ENCODE results near the gene PNKD.
"Not testable (repeated sequence)": the region's sequence is repeated elsewhere in the genome, so short reads cannot be mapped to it uniquely, and the experiment has no call there.

The PNKD gene

DNA sequence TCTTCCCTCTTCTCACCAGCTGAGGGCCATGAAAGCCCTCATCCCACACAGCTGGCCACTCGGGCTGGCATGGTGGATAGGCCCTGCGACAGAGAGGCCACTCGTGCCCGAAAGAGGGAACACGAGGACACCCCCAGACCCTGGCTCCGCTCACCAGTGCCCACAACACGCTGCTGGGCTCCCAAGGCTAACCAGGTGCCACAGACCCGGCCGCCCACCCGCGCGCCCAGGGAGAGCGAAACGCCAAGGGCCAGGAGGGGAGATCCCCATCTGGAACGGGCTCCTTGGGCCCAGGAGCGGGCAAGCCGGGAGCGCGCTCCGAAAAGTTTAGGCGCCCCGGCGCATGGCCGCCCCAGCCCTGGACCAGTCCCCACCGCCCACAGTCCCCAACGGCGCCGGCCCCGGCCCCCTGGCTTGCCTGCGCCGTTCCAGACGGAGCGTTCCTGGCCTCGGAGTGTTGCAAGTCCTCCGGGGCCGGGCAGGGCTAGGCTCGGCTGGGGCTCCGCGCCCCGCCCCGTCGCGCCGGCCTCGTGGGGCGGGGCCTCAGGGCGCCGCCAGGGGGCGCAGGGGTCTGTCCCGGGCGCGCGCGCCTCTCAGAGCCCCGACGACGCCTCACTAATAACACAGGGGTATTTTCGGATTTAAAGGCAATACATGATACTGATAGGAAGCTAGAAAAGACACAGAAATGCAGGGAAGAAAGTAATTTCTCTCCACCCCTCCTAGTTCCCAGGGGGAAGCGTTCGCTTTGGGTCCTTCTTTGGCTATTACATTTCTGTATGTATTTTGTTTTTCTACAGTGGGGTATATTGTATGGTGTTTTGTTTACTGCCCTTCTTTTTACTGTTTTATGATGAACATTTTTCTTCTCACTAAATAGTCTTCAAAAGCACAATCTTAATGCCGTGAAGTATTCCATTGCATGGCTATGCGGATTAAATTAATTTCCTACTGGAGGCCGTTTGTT, 22.0 kb downstream of the PNKD start, which contains the start of gene TMBIM1:
Gene TMBIM1, minus strand, starts transcription at position 456 of the 967 bp plus-strand sequence. CDS start 10,362 bp downstream, outside the sequence.
- peak; percentile 74 for DNase-seq (ENCODE audit: low spot score)

GRCh38 chr2:218293715-218294429, 23.6 kb downstream of the PNKD start:
- no peak for DNase-seq (ENCODE audit: low spot score)

DNA sequence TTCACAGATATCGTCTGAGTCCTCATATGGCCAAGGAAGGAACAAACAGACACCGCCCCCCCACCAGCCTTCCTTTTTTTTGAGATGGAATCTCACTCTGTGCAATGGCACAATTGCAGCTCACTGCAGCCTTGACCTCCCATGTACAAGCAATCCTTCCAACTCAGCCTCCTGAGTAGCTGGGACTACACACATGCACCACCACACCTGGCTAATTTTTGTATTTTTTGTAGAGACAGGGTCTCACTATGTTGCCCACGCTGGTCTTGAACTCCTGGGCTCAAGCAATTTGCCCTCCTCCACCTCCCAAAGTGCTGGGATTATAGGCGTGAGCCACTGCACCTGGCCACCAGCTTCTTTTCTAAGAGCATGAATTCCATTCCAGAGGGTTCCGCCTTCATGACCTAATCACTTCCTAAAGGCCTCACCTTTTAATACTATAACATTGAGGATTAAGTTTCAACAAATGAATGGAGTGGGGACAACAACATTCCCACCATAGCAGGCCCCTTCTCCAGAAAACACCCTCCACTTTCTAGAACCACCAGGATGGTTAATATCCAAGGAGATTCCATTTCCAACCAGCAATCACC, 24.2 kb downstream of the PNKD start:
- DNase-seq (ENCODE audit: low spot score) = no peak

- DNase-seq (ENCODE audit: low spot score) = no peak
Observed at GRCh38 chr2:218295029-218295428, 24.7 kb downstream of the PNKD start.

GRCh38 chr2:218296200-218296599, 25.9 kb downstream of the PNKD start:
- DNase-seq (ENCODE audit: low spot score) = no peak

GRCh38 chr2:218296847-218297246, 26.5 kb downstream of the PNKD start:
- DNase-seq (ENCODE audit: low spot score) = no peak

DNA sequence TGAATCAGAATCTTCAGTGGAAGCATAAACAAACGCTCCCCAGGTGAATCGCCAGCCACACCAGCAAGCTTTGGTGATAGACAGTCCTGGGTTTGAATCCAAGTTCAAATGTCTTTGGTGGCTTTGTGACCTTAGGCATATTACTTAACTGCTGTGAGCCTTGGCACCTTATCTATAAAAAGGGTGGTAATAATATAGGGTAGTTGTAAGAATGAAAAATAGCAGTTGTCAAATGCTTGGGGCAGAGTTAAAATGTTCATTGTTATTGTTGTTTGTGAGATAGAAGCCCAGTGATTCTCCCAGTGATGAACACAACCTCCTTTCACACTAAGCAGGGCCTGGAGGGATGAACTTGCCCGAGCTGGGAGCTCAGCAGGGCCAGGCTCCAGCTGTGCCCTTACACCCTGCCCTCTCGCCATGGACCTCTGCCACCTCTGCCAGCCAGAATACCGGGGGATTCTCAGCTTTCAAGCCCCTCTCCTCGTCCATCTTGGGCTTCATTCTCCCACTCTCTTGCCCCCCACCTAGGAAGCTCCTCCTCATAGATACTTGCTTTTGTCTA, 28.1 kb downstream of the PNKD start:
- no peak for DNase-seq (ENCODE audit: low spot score)

DNA sequence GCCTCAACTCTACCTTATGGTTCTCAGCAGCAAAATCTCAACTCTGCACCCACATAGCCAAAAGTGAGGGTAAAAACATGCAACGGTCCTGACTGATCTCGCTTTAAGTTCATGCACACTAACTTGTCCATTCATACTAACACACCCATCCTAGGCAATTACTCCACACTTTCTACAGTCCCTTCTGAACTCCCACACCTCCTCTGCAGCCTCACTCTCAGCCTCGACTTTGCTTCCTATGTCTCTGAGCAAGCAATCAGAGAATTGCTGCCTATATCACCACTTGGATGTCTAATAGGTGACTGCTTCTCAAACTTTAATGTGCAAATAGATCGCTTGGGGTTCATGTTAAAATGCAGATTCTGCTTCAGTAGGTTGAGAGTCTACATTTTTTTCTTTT, 29.8 kb downstream of the PNKD start:
- DNase-seq (ENCODE audit: low spot score) = no peak

DNA sequence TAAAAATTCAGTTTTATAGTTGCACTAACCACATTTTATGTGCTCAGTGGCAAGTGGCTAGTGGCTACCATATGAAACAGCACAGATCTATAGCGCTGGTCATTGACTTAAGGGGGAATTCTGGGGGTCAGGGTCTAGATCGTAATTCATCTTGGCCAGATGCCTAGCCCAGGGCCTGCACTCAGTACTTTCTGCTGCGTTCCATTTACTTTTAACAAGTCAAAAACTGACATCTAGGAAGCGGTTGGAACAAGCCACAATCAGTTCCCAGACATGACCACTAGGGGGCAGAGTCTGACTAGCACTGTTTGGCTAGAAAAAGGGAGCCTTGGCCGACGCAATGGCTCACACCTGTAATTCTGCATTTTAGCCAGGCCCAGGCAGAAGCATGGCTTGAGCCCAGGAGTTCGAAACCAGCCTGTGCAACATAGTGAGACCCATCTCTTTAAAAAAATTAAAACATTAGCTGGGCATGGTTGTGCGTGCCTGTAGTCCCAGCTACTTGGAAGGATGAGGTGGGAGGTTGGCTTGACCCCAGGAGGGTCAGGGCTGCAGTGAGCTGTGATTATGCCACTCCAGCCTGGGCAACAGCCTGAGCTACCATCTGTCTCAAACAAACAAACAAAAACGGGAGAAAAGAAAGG, 31.0 kb downstream of the PNKD start:
- DNase-seq (ENCODE audit: low spot score) = peak; percentile 88

GRCh38 chr2:218305383-218305782, 35.1 kb downstream of the PNKD start:
- no peak for DNase-seq (ENCODE audit: low spot score)

GRCh38 chr2:218306184-218306920, 36.0 kb downstream of the PNKD start:
- DNase-seq (ENCODE audit: low spot score) = no peak

- no peak for DNase-seq (ENCODE audit: low spot score)
Observed at GRCh38 chr2:218307415-218308090, 37.2 kb downstream of the PNKD start.

DNA sequence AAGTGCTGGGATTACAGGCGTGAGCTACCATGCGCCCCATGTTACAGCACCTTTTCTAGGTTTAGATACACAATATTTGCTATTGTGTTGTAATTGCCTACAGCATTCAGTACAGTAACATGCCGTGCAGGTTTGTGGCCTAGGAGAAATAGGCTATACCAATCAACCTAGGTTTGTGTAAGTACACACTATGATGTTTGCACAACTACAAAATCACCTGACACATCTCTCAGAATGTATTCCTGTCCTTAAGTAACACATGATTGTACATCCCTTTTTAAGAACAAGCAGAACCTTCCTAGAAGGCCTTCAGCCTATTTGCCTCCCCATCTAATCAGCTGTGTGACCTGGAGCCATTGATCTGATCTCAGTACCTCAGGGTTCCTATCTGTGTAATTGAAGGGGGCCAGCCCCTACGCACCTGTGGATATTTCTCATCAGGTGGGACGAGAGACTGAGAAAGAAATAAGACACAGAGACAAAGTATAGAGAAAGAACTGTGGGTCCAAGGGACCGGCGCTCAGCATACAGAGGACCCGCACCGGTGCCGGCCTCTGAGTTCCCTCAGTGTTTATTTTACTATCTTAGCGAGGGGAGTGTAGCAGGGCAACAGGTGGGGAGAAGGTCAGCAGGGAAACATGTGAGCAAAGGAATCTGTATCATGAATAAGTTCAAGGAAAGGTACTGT, 40.7 kb downstream of the PNKD start:
- DNase-seq (ENCODE audit: low spot score) = no peak

GRCh38 chr2:218311541-218312266, 41.4 kb downstream of the PNKD start:
- DNase-seq (ENCODE audit: low spot score) = not testable (repeated sequence)

DNA sequence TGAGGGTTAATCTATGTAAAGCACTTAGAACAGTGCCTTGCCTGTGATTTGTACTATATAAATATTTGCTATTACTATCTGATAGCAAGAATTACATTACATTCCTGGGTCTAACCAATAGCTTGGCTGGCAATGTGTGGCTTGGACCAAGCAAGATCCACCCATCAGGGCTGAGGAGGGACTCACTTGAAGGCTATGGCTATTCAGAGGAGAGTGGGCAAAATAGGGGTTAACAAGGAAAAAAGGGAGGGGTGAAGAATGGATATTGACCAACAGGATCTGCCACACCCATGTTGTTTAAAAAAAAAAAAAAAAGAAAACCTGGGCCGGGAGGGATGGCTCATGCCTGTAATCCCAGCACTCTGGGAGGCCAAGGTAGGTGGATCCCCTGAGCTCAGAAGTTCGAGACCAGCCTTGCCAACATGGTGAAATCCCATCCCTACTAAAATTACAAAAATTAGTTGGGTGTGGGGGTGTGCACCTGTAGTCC, 42.0 kb downstream of the PNKD start:
- no peak for DNase-seq (ENCODE audit: low spot score)

DNA sequence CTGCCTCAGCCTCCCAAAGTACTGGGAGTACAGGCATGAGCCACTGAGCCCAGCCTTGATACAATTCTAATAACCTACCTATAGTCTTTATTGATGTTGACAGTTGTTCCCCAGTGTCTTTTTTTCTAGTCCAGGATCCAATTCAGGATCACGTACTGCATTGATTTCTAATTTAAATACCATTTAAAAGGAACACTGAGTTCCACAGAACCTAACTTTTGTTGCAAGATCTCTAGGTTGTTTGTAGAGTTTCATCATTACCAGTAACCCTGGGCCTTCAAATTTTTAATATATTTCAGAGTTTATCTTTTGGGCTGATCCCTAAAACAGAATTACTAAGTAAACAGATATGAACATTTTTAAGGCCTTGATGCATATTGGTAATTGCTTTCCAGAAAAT, 43.0 kb downstream of the PNKD start:
- DNase-seq (ENCODE audit: low spot score) = no peak

DNA sequence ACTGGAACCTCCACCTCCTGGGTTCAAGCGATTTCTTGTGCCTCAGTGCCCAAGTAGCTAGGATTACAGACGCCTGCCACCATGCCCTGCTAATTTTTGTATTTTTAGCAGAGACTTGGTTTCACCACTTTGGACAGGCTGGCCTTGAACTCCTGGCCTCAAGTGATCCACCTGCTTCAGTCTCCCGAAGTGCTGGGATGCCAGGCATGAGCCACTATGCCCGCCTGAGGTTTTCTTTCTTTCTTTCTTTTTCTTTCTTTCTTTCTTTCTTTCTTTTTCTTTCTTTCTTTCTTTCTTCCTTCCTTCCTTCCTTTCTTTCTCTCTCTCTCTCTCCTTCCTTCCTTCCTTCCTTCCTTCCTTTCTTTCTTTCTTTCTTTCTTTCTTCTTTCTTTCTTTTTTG, 44.4 kb downstream of the PNKD start:
- not testable (repeated sequence) for DNase-seq (ENCODE audit: low spot score)

- no peak for DNase-seq (ENCODE audit: low spot score)
Observed at GRCh38 chr2:218315397-218315796, 45.1 kb downstream of the PNKD start.

- DNase-seq (ENCODE audit: low spot score) = no peak
Observed at GRCh38 chr2:218317303-218317630, 46.9 kb downstream of the PNKD start.

Measured in CD4-positive, alpha-beta T cell treated with Interleukin-6 at 100 ng/mL for 8 hours (primary cell).